CD4-positive, alpha-beta T cell treated with Interleukin-1 beta for 1 hour (primary cell): ENCODE data around the gene PLA2G6.
"Not testable (repeated sequence)": the region's sequence is repeated elsewhere in the genome, so short reads cannot be mapped to it uniquely, and the experiment has no call there.

ENCODE experiments used
- DNase-seq, 2 donors: peaks; one replicate each; pipeline ENCODE4 v3.0.0-alpha.2; 2020 to 2022

The PLA2G6 gene

DNA sequence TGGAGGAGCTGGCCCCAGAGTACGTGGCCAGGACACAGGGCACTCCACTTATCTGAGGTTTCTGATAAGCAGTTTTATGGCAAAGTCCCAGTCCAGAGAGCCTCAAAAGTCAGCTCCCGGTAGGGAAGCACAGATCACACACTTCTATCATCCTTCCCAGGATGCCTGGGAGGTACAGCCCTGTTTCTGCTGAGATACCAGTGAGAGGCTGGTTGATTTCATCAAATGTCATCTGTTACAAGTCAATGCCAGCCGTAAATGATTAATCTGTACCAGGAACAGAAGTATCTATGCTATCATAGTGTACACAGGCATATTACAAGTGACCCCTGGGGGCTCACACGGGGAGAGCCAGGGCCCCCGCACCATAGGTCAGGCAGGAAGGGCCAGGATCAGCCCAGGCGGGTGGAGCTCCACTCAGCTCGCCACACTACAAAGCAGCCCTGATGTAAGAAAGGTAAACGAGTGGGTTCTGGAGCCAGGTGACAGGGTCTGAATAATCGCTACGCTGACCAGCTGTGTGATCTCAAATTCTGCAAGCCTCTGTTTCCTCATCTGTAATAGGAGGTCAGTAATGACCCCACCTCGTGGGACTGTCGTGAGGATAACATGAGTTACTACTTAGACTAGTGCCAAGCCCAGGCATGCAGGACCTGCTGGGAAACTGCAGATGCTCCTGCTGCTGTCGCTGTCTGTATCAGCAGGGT, 17.6 kb downstream of the PLA2G6 start:
- no peak for DNase-seq

DNA sequence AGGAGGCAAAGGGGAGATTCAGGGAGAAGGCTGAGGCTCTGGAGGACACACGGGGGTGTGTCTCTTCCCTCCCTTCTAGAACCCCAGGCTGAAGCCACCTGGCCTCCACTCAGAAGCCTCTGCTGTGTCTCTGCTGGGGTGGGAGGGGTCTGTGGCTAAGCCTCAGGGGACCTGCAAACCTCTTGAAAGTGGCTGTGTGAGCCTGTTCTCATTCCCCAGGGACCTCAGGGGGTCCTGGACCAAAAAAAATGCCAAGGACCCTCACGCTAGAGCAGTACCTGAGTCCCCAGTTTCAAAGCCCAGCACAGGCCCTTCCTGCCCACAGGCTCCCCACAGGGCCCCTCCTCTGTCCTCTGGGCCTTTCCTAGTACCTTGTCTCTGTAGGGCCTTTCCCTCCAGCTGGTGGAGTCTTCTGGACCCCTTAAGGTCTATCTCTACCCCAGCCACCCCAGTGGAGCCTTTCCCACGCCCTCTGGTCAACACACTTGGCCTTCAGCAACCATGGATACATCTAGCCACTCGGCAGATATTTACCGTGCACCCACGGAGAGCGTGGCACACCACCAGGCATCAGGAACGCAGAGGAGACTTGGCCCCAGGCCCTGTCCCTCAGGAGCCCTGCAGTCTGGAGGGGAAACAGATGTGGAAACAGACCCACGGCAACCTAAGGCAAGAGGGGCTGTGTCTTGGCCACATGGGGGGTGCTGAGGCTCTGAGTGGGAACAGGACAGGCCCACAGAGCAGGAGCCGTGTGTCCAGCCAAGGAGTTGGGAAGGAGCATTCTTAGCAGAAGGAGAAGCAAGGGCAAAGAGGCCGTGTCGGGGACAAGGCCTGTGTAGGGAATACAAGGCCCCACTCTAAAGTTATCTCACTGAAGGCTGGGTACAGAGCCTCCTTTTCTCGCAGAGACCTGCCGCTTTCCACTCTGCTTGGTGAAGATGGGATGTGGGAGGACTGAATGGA, 18.5 kb downstream of the PLA2G6 start:
- DNase-seq: peak in 1 of 2 donors; percentile 15

DNA sequence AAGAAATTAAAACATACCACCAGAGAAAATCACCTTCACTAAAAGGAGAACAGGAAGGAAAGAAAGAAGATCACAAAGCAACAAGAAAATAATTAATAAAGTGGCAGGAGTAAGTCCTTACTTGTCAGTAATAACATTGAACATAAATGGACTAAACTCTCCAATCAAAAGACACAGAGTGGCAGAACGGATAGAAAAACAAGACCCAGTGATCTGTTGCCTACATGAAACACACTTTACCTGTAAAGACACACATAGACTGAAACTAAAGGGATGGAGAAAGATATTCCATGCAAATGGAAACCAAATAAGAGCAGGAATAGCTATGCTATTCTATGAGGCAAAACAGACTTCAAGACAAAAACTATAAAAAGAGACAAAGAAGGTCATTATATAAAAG, 25.9 kb downstream of the PLA2G6 start:
- no peak for DNase-seq

DNA sequence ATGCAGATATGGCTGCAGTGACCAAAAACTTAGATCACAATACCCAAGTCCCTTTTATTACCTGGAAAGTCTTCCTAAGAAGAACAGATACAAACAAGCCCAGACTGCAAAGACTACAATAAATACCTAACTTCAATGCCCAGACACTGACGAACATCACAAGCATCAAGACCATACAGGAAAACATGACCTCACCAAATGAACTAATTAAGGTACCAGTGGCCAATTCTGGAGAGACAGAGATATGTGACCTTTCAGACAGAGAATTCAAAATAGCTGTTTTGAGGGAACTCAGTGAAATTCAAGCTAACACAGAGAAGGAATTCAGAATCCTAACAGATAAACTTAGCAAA, 27.1 kb downstream of the PLA2G6 start:
- DNase-seq: not testable (repeated sequence)

DNA sequence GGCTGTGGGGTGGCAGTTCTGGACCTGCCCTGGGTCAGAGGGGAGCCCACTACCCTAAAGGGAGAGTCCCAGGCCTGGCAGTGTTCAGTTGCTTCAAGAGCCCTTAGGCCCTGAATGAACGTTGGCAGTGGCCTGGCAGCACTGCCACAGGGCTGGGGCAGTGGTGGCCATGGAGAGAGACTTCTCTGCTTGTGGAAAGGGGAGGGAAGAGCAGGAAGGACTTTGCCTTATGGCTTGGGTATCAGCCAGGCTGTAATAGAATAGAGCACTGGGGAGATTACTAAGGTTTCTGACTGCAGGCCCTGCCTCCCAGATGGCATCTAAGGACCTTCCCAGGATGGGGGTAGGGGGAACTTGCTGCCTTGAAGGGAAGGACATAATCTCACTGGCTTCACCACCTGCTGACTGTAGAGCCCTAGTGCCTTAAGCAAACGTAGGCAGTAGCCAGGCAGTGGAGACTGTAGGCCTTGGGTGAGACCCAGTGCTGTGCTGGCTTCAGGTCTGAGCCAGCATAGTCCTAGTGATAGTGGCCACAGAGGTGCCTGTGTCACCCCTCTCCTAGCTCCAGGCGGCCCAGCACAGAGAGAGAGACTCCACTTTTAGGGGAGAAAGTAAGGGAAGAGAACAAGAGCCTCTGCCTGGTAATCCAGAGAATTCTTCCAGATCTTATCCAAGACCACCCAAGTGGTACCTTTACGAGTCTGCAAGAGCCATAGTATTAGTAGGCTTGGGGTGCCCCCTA, 27.6 kb downstream of the PLA2G6 start:
- DNase-seq: no peak

DNA sequence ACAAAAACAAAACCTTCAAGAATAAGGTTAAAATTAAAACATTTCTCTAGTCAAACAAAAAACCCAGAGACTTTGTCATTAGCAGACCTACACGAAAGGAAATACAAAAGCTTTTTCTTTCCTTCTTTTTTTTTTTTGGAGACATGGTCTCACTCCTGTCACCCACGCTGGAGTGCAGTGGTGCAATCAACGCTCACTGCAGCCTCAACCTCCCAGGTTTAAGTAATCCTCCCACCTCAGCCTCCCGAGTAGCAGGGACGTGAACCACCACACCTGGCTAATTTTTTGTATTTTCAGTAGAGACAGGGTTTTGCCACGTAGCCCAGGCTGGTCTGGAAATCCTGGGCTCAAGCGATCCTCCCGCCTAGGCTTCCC, 30.5 kb downstream of the PLA2G6 start:
- no peak for DNase-seq

DNA sequence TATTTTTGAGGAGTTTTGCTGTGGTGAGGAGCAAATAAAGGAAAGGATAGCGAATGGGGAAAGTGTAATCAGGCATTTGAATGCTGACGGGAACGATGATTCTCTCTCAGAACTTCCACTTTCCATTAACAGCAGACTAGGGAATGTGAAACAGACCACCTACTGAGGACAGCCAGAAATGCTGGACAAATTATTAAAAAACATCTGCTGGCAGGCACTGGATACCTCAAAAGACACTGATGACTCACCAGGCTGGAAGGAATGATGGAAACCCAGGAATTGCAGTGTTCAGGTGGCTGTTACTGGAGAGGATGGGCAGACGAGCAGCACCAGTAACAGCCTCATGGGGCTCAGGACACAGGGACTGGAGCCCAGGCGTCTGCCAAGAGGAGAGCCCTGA, 33.4 kb downstream of the PLA2G6 start:
- no peak for DNase-seq

DNA sequence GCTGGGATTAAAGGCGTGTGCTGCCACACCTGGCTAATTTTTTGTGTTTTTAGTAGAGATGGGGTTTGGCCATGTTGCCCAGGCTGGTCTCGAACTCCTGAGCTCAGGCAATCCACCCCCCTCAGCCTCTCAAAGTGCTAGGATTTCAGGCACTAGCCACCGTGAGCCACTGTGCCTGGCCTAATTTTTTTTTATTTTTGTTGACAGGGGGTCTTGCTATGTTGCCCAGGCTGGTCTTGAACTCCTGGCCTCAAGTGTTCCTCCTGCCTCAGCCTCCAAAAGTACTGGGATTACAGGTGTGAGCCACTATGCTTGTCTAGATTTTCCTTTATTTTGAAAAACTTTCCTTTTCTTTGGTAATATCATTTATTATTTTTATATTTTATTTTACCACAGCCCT, 35.5 kb downstream of the PLA2G6 start:
- DNase-seq: not testable (repeated sequence)

DNA sequence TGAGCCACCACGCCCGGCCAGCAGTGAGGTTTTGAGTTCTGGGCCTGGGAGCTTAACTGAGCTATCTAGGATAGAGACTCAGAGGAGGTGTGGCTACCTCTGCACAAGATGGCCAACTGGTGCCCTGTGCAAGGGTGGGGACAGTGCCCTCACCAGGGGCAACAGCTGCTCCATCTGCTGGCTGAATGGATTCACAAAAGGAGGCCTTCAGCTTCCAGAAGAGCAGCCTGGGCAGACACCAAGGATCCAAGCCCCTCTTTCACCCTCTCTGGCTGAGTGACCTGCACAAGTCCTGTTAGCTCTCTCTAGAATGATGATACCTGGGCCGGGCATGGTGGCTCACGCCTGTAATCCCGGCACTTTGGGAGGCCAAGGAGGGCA, 37.6 kb downstream of the PLA2G6 start:
- DNase-seq: no peak

DNA sequence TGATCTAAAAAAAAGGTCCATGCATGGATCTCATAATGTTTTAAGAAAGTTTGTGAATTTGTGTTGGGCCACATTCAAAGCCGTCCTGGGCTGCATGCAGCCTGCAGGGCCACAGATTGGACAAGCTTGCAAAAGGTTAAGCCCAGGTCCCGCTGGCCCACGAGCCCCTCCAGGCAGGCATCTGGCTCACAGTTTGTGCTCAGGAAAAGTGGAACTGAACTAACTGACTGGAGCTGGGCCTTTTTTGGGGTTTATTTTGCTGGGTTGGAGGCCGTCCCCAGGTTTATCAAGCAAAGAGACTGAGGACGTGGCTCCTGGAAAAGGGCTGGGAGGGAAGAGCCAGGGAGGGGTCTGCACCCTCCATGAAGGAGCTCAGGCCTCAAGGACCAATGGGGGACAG, 39.0 kb downstream of the PLA2G6 start:
- no peak for DNase-seq

DNA sequence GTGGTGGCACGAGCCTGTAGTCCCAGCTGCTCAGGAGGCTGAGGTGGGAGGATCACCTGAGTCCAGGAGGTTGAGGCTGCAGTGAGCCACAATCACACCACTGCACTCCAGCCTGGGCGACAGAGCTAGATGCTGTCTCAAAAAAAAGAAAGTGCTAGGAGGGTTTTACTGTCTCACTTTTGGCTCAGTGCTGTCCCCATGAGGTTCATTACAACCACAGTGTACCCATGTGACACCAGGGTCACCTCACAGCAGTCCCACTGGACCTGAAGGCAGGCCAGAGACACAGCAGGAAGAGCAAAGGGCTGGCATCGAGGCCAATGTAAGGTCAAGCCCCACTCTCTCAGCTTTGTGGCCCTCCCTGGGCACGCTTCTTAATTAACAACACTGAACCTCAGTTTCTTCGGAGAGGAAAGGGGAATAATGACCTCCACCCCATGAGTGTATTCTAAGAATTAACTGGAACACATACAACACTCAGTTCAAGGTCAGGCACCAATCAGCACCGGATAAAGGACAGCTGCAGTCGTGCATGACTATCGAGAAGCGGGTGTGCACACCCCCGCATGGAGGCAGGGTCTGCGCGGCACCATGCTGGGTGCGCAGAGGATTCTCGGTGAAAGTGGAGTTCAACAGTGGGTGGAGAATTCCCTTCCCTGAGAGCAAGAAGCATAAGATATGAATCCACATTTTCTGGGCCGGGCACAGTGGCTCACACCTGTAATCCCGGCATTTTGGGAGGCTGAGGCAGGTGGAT, 40.2 kb downstream of the PLA2G6 start:
- DNase-seq: no peak

DNA sequence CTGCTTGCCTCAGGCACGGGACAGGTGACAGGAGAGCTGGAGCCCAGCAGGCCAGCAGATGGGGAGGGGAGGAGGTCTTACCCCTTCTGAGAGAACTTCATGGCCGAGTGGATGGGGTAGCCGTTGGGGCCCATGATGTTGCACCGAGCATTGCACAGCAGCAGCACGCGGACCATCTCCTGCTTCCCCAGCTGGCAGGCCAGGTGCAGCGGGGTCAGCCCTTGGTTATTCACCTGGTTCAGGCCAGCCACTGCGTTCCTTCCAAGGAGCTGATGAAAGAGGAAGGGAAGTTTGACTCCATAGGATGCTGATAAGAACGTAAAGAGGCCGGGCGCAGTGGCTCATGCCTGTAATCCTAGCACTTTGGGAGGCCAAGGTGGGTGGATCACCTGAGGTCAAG, 41.7 kb downstream of the PLA2G6 start:
- no peak for DNase-seq

DNA sequence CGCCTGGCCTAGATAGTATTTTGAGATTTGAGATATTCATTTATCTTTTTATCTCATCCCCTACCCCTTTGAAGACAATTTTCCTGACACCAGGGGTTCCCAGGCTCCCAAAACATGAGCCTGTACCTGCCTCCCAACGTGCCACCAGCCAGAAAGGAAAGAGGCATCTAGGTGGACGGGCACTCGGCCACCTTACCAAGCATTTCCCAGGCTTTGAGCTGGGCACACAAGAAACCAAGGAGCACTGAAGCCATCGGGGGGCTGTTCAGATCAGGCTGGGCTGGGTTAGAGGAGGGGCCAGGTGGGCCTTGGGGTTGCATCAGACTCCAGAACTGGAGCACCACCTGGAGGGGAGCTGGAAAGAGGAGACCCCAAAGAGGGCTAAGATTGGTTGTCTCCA, 42.7 kb downstream of the PLA2G6 start:
- no peak for DNase-seq

DNA sequence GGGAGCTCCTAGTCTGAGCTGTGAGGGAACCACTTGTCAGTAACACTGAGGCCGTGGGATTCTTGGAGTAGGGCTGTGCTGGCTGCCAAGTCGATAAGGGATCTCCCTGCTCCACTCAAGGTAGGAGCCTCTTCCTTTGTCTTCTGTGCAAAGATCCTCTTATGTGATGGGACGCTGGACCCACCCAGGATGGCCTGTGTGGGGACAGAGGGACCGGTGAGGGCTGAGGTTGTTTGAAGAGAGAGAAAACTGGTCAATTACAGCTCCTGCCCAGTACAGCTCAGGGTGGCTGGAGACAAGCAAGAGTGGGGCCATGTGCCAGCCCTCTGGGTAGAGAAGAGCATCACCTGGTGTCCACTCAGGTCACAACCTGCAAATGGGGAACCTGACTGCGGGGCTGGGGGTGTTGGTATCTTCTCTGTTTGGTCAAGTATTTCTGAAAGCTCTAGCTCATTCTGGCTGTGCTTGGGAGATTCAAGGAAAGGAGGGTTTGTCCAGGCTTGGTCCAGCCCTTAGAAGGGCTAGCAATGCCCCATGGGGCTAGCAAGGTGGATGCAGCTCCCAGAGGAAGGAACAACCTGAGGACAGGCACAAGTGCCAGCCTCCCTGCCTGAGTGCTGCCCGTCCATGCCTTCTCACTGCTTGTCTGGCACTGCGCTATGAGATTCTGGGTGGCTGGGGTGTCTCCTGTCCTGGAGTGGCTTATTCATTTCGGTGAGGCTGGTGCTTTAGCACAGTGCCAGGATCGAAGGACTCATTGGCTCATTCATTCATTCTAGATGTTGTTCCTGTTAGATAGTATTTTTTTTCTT, 43.5 kb downstream of the PLA2G6 start:
- DNase-seq: no peak

DNA sequence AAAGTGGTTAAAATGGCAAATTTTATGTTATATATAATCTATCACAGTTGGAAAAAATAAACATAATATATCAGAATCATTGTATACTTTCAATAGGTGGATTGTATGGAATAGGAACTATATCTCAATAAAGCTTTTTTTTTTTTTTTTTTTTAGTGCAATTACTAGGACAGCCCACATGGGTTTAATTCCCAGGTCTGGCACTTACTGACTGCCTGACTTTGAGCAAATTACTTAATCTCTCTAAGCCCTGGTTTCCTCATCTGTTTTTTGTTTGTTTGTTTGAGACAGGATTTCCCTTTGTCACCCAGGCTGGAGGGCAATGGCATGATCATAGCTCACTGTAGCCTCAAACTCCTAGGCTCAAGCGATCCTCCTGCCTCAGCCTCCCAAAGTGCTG, 45.0 kb downstream of the PLA2G6 start:
- no peak for DNase-seq

DNA sequence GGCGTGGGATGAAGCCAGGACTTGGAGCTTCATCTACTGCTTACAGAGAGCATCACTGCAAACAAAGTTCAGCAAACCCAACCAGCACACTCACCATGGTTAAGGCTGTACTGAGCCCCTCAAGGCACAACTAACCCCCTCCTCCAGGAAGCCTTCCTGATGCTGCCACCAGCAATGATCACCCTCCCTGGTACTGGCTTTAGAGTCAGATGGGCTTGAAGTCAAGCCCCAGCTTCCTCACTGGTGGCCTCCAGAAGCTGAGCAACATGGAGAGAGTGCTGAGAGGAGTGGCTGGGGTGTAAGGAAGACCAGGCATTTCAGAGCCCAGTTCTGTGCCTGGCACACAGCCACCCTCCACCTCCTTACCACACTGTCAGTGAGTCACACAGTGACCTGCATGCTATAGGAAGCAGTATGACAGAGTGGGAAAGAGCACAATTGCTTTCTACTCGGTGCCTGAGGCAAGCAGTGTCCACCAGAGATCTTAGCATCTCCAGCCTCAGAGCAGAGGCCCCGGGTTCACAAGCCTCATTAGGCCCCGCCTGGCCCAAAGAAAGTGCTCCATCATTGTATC, 46.4 kb downstream of the PLA2G6 start:
- DNase-seq: no peak

DNA sequence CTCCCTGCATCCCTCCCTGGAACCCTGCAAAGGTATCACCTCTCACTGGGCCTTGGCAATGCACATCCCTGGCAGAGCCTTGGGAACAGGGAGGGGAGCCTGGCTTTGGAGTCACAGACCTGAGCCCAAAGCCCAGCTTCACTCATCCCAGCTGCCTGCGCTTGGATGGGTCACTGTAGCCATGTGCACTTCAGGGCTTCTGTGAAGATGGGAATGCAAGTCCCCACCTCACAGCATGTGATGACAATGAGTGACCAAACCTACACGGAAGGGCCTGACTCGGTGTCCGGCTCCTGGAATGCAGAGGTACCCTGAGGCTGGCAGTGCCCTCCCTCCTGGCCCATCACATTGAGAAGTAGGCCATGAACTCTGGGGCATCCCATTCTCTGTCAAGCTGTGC, 48.3 kb downstream of the PLA2G6 start:
- no peak for DNase-seq

DNA sequence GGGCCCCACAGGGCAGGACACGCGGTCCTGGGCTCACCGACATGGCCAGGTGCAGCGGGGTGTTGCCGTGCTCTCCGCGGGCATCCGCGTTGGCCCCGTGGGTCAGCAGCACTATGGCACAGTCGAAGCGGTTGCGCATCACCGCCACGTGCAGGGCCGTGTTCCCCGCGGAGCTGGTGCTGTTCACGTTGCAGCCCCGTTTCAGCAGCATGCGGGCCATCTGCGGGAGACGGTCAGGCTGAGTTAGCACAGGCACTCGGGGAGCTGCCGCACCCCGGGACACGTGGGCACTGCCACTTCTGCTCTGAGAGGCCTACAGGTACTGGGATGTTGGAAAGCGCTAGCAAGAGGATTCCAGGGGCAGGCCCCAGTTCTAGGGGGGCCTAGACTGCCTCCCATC, 48.8 kb downstream of the PLA2G6 start:
- DNase-seq: no peak

DNA sequence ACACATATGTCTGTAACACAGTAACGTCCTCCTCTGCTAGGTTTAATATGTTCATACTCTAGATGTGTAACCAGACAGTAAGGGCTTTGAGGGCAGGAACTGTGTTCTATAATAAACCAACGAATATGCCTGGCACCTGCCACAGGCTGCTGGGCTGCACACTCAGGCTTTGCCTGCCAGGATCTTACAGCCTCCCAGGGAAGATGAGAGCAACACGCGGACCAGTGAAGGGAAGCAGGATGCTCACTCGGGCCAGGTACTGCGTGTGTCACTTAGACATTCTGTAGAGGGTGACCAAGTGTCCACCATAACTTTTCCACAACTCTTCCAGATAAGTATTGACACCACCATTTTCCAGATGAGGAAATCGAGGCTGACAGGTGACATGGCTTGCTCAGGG, 49.5 kb downstream of the PLA2G6 start:
- no peak for DNase-seq

DNA sequence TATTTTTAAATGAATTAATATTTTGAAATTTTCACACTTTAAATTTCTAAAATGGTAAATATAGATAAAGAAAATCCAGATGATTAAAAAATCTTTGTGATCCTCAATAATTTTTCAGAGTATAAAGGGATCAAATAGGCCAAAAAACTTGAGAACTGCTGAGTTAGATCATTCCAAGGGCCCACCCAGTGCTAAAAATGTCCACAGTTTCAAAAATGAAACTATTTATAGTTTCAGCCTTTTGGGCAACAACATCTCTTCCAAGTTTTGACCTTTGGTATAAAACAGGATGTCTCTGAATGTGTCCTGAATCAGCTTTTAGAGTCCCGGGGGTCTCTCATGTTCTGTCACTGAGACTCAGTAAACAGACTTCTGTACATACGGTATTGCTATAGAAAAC, 50.2 kb downstream of the PLA2G6 start:
- no peak for DNase-seq

DNA sequence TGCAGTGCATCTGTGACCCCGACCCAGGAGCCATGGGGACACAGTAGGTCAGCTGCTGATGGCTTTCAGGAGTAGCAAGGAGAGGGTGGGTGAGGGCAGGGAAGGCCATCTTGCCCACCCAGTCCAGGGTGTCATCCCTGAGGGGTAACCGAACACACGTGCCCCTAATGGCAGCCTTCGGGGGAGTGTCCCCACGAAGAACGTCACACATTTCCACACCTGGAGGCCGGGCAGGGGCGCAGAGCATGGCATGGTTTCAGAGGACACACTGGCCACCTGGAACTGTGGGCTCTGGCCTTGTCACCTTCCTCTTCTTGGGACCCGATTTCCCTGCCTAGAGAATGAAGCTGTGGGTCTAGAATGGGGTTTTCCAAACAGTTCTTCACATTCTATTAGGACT, 51.8 kb downstream of the PLA2G6 start:
- no peak for DNase-seq

DNA sequence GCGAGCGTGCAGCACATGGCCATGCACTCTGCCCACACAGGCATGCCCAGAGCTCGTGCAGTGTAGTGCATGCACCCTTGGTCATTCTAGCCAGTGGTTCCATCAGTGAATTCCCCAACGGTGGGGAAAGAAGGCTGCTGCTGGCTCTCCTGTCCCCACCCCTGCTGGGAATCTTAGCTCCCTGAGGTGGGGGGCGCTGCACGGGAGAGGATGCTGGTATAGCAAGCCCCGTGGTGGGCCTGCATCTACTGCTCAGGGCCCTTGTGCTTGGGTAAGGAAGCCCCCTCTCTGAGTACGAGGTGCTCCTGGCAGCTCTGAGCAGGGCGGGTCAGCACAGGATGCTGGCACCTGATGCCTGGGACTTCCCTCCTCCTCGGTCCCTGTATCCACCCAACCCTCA, 52.6 kb downstream of the PLA2G6 start:
- no peak for DNase-seq
